Nucleus accumbens (tissue), 56 donors: ENCODE data around the gene ANKRD24.
"Not testable (repeated sequence)": the region's sequence is repeated elsewhere in the genome, so short reads cannot be mapped to it uniquely, and the experiment has no call there.

Source experiments
- DNase-seq, 56 donors: peaks; one replicate each; lab custom pipeline; 2025; lab: John Stamatoyannopoulos, UW

The ANKRD24 gene

DNA sequence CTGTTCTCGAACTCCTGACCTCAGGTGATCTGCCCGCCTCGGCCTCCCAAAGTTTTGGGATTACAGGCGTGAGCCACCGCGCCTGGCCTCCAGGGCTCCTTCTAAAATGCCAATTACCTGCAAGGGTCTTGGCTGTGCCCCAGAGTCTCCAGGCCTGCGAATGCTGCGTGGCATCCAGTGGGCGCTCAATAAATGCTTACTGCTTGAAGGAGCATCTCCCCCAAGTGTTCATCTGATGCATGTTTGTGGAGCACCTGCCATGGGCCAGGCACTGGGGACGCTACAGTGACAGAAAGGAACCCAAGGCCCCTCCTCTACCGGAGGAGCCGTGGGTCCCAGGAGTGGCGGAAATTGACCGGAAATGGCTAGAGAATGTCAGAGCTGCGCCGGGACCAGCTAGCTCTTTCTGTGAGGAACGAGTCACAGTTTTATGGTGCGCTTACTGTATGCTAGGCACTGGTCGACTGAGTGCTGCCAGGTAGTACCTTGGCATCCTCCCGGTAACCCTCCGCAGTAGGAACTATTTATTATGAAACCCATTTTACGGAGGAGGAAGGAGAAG lies 14.2 kb downstream of the ANKRD24 start:
- DNase-seq = no peak

DNA sequence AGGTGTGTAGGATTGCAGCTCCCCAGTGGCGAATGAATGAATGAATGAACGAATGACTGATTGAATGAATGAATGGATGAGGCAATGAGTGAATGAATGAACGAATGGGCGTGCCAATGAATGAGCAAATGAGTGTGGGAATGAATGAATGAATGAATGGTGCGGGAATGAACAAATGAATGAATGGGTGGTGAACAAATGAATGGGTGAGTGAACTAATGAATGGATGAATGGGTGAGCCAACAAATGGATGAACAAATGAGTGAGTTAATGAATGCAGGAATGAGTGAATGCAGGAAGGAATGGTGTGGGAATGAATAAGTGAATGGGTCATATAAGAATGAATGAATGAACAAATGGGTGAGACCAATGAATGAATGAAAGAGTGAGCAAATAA lies 14.7 kb downstream of the ANKRD24 start:
- DNase-seq = no peak

- peak in 1 of 56 donors; percentile 46 for DNase-seq
Measured at GRCh38 chr19:4197625-4198466, 15.4 kb downstream of the ANKRD24 start.

- DNase-seq = no peak
Measured at GRCh38 chr19:4198467-4199126, 16.1 kb downstream of the ANKRD24 start.

- no peak for DNase-seq
Measured at GRCh38 chr19:4199699-4200293, 17.3 kb downstream of the ANKRD24 start.

DNA sequence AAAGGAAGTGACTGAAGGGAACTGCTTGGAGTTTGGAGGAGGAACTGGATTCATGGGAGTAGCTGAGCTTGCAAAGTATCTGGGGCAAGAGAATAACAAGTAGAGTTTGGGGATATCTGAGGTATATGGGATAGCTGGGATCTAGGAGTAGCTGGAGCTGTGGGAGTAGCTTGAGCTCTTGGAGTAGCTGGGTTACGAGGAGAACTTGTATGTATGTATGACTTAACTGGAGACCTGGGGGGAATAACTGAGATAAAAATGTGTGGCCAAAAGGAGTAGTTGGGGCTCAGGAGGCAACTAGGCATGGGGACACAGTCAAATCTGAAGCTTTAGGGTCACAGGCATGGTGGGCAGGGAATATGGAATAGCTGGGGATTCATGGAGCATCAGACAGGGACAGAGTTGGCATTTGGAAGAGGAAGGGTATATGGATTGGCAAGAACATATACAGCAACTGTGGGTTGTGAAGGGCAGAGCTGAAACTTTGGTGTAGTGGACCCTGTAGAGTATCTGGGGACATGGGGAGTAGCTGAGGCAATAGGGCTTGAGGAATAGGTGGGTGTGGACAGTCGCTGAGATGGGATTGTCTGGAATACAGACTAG lies 18.6 kb downstream of the ANKRD24 start:
- DNase-seq = no peak

DNA sequence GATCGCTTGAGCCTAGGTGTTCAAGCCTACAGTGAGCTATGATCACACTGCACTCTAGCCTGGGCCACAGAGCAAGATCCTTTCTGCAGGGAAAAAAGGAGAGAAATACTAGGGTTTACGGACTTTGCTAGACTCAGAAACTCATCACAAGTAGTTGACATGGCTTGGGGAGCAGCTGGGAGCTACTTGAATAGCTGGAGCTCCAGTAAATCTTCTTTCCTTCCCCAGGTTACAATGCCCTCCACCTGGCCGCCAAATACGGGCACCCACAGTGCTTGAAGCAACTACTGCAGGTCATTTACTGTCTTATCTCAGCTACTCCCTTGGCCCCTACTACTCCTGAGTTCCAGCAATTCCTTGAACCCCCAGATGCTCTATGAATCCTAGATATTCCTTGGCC lies 19.3 kb downstream of the ANKRD24 start:
- DNase-seq = no peak

- no peak for DNase-seq
Measured at GRCh38 chr19:4206818-4207484, 24.5 kb downstream of the ANKRD24 start.

GRCh38 chr19:4208385-4209094 lies 26.1 kb downstream of the ANKRD24 start:
- DNase-seq = no peak

DNA sequence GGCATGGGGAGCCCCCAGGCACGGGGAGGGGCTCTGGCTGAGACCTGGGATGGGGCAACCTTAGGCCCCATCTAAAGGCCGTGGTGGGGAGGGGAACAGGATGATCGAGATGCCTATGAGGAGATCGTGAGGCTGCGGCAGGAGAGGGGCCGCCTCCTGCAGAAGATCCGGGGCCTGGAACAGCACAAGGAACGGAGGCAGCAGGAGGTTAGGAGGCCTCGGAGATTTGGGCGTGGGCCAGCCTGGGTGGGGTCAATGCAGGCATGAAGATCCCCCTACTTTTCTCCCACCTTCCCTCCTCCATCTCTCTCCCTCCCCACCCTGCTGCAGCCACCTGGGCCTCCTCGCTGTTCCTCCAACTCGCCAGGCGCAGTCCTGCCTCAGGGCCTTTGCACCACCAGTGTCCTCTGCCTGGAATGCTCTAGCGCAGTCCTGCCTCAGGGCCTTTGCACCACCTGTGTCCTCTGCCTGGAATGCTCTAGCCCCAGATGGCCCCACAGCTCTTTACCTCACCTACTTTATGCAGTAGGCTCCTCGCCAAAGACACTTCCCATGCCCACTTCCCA lies 27.8 kb downstream of the ANKRD24 start:
- no peak for DNase-seq

DNA sequence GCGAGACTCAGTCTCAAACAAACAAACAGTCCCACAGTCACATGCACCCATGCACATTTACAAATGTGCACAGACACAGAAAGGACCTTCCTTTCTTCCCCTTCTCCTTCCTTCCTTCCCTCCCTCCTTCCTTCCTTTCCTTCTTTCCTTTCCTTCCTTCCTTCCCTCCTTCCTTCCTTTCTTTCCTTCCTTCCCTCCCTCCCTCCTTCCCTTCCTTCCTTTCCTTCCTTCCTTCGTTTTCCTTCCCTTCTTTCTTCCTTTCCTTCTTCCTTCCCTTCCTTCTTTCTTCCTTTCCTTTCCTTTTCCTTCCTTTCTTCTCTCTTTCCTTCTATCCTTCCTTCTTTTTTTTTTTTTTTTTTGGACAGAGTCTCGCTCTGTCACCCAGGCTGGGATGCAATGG lies 30.6 kb downstream of the ANKRD24 start:
- no peak for DNase-seq

DNA sequence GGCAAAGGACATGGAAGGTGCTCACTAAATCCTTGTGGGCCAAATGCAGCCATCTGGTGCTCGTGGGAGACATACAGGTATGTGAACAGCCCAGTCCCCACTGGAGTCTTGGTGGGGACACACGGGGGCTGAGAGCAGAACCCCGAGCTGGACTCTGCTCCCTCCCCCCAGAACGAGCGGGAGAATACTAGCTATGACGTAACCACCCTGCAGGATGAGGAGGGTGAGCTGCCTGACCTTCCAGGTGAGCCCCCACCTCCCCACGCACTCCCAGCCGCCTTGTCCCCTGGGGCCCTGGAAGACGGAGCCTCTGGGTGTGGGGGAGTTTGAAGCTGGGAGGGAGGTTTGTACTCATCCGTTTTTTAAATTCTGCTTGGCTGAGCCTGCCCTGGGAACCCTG lies 33.3 kb downstream of the ANKRD24 start:
- DNase-seq = no peak

GRCh38 chr19:4216846-4217245 lies 34.4 kb downstream of the ANKRD24 start:
- DNase-seq = no peak

- DNase-seq = no peak
Measured at GRCh38 chr19:4217429-4218264, 35.2 kb downstream of the ANKRD24 start.

GRCh38 chr19:4218523-4218922 lies 36.0 kb downstream of the ANKRD24 start:
- DNase-seq = not testable (repeated sequence)

DNA sequence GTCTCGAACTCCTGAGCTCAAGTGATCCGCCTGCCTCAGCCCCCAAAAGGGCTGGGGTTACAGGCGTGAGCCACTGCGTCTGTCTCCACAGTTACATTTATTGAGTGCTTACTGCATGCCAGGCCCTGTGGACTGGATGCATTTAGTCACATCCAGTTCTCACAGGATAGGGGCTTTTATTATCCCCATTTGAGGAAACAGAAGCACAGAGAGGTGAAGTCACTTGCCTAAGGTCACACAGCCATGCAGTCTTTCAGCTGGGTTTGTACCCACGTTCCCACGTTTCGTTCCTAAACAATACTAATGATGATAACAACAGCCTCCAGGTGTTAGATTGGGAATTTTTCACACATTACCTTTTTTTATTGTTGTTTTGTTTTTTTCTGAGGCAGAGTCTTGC lies 37.7 kb downstream of the ANKRD24 start:
- no peak for DNase-seq

GRCh38 chr19:4224470-4224869 lies 42.0 kb downstream of the ANKRD24 start:
- peak in 23 of 56 donors; percentile 1 to 85 (median 16) for DNase-seq

- no peak for DNase-seq
Measured at GRCh38 chr19:4225885-4226284, 43.4 kb downstream of the ANKRD24 start.
